ENCODE results near the gene SLC37A1. TPM values are rescaled to one million over a fixed set of nuclear protein-coding genes. Genes with fewer than 3 reads are reported as not detected.
A peak's percentile ranks its signal among the peaks of the same experiment; 100 is the strongest.

The SLC37A1 gene
- total RNA-seq, 2 donors from 2014 or later = 98.5 to 118 TPM

DNA sequence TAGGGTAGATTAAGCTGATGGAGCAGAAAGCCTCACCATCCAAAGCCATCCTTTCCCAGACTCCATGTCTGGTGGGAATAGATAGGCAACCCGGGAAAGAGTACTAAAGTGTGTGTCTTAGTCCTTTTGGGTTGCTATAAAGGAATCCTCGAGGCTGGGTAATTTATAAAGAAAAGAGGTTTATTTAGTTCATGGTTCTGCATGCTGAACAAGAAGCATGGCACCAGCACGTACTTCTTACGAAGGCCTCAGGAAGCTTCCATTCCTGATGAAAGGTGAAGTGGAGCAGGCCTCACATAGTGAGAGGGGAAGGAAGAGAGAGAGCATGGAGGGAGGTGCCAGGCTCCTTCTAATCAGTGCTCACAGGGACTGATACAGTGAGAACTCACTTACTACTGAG is 6.2 kb upstream of the SLC37A1 start:
- Histone ChIP-seq H3K27me3 (no peaks in the 10 kb centered on the region), H3K9ac (ENCODE audit: low read depth in 2 of 2, low read length in 2 of 2) (no peak overlapping the region), H3K4me3 (no peak overlapping the region), H3K4me1 (no peaks in the 10 kb centered on the region), H3K36me3 (no peaks in the 10 kb centered on the region), H3K27ac (no peak overlapping the region), H3K9me3 (no peaks in the 10 kb centered on the region)
- TF ChIP-seq CTCF (IDR thresholded peaks at IDR 0.05) = no peak
- intact Hi-C loops (cut with DNase I) = no loop called here
- DNase-seq = peak; percentile 8

GRCh38 chr21:42508371-42508770 is 5.3 kb upstream of the SLC37A1 start:
- no peaks in the 10 kb centered on the region for H3K27me3 ChIP-seq
- no peaks in the 10 kb centered on the region for H3K9me3 ChIP-seq
- intact Hi-C loops (cut with DNase I) = no loop called here
- H3K4me3 ChIP-seq = no peak overlapping the region
- no peaks in the 10 kb centered on the region for H3K4me1 ChIP-seq
- H3K27ac ChIP-seq = no peak overlapping the region
- no peak for DNase-seq
- H3K9ac ChIP-seq (ENCODE audit: low read depth in 2 of 2, low read length in 2 of 2) = no peak overlapping the region
- H3K36me3 ChIP-seq = no peaks in the 10 kb centered on the region
- no peak for TF ChIP-seq CTCF (IDR thresholded peaks at IDR 0.05)

- Histone ChIP-seq H3K4me3 (no peak overlapping the region), H3K9me3 (no peaks in the 10 kb centered on the region), H3K9ac (ENCODE audit: low read depth in 2 of 2, low read length in 2 of 2) (no peak overlapping the region), H3K36me3 (no peaks in the 10 kb centered on the region), H3K27ac (no peak overlapping the region), H3K27me3 (no peaks in the 10 kb centered on the region), H3K4me1 (no peaks in the 10 kb centered on the region)
- intact Hi-C loops (cut with DNase I) = no loop called here
- DNase-seq = peak; percentile 16
- no peak for TF ChIP-seq CTCF (IDR thresholded peaks at IDR 0.05)
Observed at GRCh38 chr21:42509244-42509643, 4.4 kb upstream of the SLC37A1 start.

DNA sequence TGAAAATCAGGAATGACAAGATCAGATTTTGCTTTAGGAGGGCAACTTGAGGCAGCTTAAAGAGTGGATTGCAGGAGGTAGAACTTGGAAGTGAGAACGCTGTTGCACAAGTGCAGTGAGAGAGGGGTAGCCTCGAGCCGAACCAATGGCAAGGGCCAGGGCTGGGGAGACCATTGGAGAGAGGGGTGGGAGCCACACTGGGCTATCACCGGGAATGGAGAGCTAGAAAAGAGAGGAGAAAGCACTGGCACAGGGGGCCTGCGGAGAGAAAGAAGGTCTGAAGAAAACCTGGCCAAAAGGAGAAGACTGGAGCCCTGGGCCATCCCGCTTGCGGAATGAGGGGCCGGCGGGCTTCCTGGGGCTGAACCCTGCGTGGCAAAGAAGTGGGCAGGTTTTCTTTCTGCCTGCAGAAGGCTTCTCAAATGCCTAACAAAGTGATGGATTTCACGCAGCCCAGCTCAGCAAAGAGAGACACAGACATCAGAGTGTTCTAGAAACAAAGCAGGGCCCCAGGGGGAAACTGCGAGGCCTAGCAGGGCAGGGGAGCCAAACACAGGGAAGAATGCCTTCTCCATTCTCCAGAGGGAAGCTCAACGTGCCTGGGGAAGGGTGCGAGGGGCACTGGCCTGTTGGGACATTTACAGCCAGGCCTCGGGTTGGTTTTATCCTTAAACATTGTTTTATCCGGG is 1.2 kb upstream of the SLC37A1 start:
- H3K27ac ChIP-seq = no peak overlapping the region
- intact Hi-C loops (cut with DNase I) = no loop called here
- H3K4me1 ChIP-seq = no peaks in the 10 kb centered on the region
- no peak overlapping the region for H3K4me3 ChIP-seq
- peak overlapping the region in 1 of 2 donors; percentile 67 for H3K9ac ChIP-seq (ENCODE audit: low read depth in 2 of 2, low read length in 2 of 2)
- DNase-seq = peak; percentile 20
- no peak for TF ChIP-seq CTCF (IDR thresholded peaks at IDR 0.05)
- H3K27me3 ChIP-seq = no peaks in the 10 kb centered on the region
- no peaks in the 10 kb centered on the region for H3K9me3 ChIP-seq
- H3K36me3 ChIP-seq = no peaks in the 10 kb centered on the region

GRCh38 chr21:42513985-42514882 is 582 bp downstream of the SLC37A1 start:
- Histone ChIP-seq H3K27me3 (no peaks in the 10 kb centered on the region), H3K4me1 (no peaks in the 10 kb centered on the region), H3K27ac (peak overlapping the region; percentile 81), H3K9ac (ENCODE audit: low read depth in 2 of 2, low read length in 2 of 2) (peak overlapping the region; percentile 73 to 86), H3K36me3 (peaks cover 4% of the 10 kb centered on the region), H3K4me3 (peak overlapping the region; percentile 84), H3K9me3 (no peaks in the 10 kb centered on the region)
- peak; percentile 73 for DNase-seq
- intact Hi-C loops (cut with DNase I) = no loop called here
- TF ChIP-seq CTCF (IDR thresholded peaks at IDR 0.05) = no peak

Data from colonic mucosa (tissue), 4 donors.